ENCODE data around the gene TBCK. TPM values are rescaled to one million over a fixed set of nuclear protein-coding genes. Genes with fewer than 3 reads are reported as not detected.

The TBCK gene
- total RNA-seq, 1 experiment from 2014 or later, result 22.3 TPM

DNA sequence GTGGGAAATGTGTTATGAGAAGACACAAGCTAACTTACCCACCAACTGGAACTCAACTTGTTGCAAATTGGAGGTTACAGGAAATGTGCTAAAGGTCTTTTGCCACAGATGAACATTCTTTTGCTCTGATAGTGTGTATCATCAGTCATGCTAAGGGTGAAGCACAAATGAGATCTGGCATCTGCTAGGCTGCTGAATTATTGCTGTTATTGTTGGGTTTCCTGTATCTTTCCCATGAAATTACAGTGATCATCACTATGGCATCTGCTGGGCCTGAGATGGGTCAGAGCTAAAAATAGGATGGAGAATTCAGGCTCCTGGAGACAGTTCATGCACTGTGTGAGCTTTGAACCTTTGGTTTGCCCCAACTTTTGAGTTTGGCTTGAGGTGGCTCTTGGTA lies 296.2 kb downstream of the TBCK start:
- TF ChIP-seq POLR2AphosphoS5 (IDR thresholded peaks at IDR 0.05; ENCODE audit: low read depth, low read length) (no peak), ZNF274 (IDR thresholded peaks at IDR 0.05; ENCODE audit: low read depth, low read length) (no peak), RAD21 (IDR thresholded peaks at IDR 0.05; ENCODE audit: low read depth) (no peak), CBX3 (IDR thresholded peaks at IDR 0.05; ENCODE audit: low read depth) (no peak), JUND (IDR thresholded peaks at IDR 0.05) (no peak), SIN3A (IDR thresholded peaks at IDR 0.05; ENCODE audit: low read depth) (no peak)
- TF ChIP-seq, protein P1, sequence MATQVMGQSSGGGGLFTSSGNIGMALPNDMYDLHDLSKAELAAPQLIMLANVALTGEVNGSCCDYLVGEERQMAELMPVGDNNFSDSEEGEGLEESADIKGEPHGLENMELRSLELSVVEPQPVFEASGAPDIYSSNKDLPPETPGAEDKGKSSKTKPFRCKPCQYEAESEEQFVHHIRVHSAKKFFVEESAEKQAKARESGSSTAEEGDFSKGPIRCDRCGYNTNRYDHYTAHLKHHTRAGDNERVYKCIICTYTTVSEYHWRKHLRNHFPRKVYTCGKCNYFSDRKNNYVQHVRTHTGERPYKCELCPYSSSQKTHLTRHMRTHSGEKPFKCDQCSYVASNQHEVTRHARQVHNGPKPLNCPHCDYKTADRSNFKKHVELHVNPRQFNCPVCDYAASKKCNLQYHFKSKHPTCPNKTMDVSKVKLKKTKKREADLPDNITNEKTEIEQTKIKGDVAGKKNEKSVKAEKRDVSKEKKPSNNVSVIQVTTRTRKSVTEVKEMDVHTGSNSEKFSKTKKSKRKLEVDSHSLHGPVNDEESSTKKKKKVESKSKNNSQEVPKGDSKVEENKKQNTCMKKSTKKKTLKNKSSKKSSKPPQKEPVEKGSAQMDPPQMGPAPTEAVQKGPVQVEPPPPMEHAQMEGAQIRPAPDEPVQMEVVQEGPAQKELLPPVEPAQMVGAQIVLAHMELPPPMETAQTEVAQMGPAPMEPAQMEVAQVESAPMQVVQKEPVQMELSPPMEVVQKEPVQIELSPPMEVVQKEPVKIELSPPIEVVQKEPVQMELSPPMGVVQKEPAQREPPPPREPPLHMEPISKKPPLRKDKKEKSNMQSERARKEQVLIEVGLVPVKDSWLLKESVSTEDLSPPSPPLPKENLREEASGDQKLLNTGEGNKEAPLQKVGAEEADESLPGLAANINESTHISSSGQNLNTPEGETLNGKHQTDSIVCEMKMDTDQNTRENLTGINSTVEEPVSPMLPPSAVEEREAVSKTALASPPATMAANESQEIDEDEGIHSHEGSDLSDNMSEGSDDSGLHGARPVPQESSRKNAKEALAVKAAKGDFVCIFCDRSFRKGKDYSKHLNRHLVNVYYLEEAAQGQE (IDR thresholded peaks at IDR 0.05; ENCODE audit: low read depth), result no peak
- ChIA-PET RAD21 (ENCODE audit: low non-redundant PET in 1 of 2, low total read pairs in 2 of 2, uncharacterized antibody in 2 of 2, unreplicated experiment in 2 of 2) (no interaction called here), CTCF (no interaction called here), POLR2A (no interaction called here)
- no peak for ATAC-seq
- no peak overlapping the region for H3K4me3 ChIP-seq (replicated peaks in 1 of 2; ENCODE audit: low read depth in 1 of 2, low read length in 2 of 2)
- no peak overlapping the region for H3K9ac ChIP-seq (ENCODE audit: low read length)
- no peak overlapping the region for H3K4me2 ChIP-seq (ENCODE audit: low read length)
- H3K27me3 ChIP-seq (ENCODE audit: insufficient read depth, low read length), result no peaks in the 10 kb centered on the region
- H2AFZ ChIP-seq (ENCODE audit: low read depth, low read length, poor library complexity, severe bottlenecking), result no peak overlapping the region
- intact Hi-C loops (cut with micrococcal nuclease), result no loop called here
- no peaks in the 10 kb centered on the region for H3K9me2 ChIP-seq (ENCODE audit: insufficient read depth)
- H3K9me3 ChIP-seq (ENCODE audit: control insufficient read depth in 1 of 2, insufficient read depth in 1 of 2, low read depth in 1 of 2, low read length in 2 of 2), result no peaks in the 10 kb centered on the region
- no peak for DNase-seq (ENCODE audit: low read depth, low spot score)
- BruUV-seq (replicated peaks), result no TSS peak
- no peaks in the 10 kb centered on the region for H3K4me1 ChIP-seq (ENCODE audit: control insufficient read depth in 1 of 2, insufficient read depth in 2 of 2, low read length in 2 of 2)
- no peaks in the 10 kb centered on the region for H3K36me3 ChIP-seq (ENCODE audit: control insufficient read depth in 1 of 2, insufficient read depth in 2 of 2, low read length in 2 of 2)
- H4K20me1 ChIP-seq (ENCODE audit: insufficient read depth), result no peaks in the 10 kb centered on the region
- H3K27ac ChIP-seq (ENCODE audit: low read depth, low read length), result no peak overlapping the region
- no peaks in the 10 kb centered on the region for H3K79me2 ChIP-seq (ENCODE audit: insufficient read depth, low read length)

GRCh38 chr4:106017975-106018374 lies 298.0 kb downstream of the TBCK start:
- H3K4me2 ChIP-seq (ENCODE audit: low read length), result no peak overlapping the region
- no peak overlapping the region for H3K27ac ChIP-seq (ENCODE audit: low read depth, low read length)
- DNase-seq (ENCODE audit: low read depth, low spot score) (no peak), ATAC-seq (no peak)
- ChIA-PET RAD21 (ENCODE audit: low non-redundant PET in 1 of 2, low total read pairs in 2 of 2, uncharacterized antibody in 2 of 2, unreplicated experiment in 2 of 2) (no interaction called here), CTCF (no interaction called here), POLR2A (no interaction called here)
- no peaks in the 10 kb centered on the region for H3K9me3 ChIP-seq (ENCODE audit: control insufficient read depth in 1 of 2, insufficient read depth in 1 of 2, low read depth in 1 of 2, low read length in 2 of 2)
- H3K36me3 ChIP-seq (ENCODE audit: control insufficient read depth in 1 of 2, insufficient read depth in 2 of 2, low read length in 2 of 2), result no peaks in the 10 kb centered on the region
- no peaks in the 10 kb centered on the region for H4K20me1 ChIP-seq (ENCODE audit: insufficient read depth)
- H3K9ac ChIP-seq (ENCODE audit: low read length), result no peak overlapping the region
- H3K4me3 ChIP-seq (replicated peaks in 1 of 2; ENCODE audit: low read depth in 1 of 2, low read length in 2 of 2), result no peak overlapping the region
- H2AFZ ChIP-seq (ENCODE audit: low read depth, low read length, poor library complexity, severe bottlenecking), result no peak overlapping the region
- H3K9me2 ChIP-seq (ENCODE audit: insufficient read depth), result no peaks in the 10 kb centered on the region
- intact Hi-C loops (cut with micrococcal nuclease), result no loop called here
- no peaks in the 10 kb centered on the region for H3K79me2 ChIP-seq (ENCODE audit: insufficient read depth, low read length)
- no peaks in the 10 kb centered on the region for H3K27me3 ChIP-seq (ENCODE audit: insufficient read depth, low read length)
- TF ChIP-seq FOSL1 (IDR thresholded peaks at IDR 0.05; ENCODE audit: low read depth) (no peak), EZH2phosphoT487 (IDR thresholded peaks at IDR 0.05; ENCODE audit: borderline replicate concordance) (no peak), POLR2AphosphoS5 (IDR thresholded peaks at IDR 0.05; ENCODE audit: low read depth, low read length) (no peak), ZNF274 (IDR thresholded peaks at IDR 0.05; ENCODE audit: low read depth, low read length) (no peak)
- no peaks in the 10 kb centered on the region for H3K4me1 ChIP-seq (ENCODE audit: control insufficient read depth in 1 of 2, insufficient read depth in 2 of 2, low read length in 2 of 2)
- no TSS peak for BruUV-seq (replicated peaks)
